ENCODE results near the gene FILIP1.

FILIP1 gene

DNA sequence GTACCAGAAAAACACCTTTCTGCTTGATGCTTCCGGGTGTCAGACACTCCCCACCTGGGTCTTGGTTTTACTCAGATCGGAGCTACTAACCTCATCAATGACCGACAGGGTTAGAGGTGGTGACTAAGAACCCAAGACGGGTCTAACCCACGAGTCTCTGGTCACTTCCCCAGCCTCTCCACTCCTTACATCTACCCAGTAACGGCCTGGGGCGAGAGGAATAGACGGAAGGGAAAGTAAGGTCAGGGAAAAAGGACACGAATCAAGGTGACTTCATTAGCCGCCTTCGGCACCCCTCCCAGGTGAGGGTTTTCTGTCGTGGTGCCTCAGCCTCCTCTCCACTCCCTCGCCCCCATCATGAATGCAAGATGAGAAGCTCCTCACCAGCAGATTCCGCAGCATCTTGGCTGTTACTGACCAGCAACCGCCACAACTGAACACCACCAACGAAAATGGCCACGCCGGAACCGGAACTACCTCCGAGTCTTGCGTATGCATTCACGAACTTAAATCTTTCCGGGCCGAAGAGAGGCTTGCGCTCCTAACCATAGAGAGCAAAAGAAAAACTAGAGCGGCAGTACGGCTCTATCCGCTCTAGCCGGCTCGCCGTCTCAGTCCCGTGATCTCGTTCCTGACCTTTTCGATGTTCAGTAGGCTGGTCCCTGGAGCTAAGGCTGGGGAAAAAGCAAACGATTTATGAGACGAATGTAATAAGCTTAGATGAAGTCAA is 250.1 kb downstream of the FILIP1 start, which contains the start of gene COX7A2:
COX7A2 (minus strand) TSS at position 469 of the 730 bp plus-strand sequence; CDS start at position 402, 67 bp downstream.
- TF ChIP-seq ZFX (IDR thresholded peaks at IDR 0.05): no peak
- TF ChIP-seq, protein P1, sequence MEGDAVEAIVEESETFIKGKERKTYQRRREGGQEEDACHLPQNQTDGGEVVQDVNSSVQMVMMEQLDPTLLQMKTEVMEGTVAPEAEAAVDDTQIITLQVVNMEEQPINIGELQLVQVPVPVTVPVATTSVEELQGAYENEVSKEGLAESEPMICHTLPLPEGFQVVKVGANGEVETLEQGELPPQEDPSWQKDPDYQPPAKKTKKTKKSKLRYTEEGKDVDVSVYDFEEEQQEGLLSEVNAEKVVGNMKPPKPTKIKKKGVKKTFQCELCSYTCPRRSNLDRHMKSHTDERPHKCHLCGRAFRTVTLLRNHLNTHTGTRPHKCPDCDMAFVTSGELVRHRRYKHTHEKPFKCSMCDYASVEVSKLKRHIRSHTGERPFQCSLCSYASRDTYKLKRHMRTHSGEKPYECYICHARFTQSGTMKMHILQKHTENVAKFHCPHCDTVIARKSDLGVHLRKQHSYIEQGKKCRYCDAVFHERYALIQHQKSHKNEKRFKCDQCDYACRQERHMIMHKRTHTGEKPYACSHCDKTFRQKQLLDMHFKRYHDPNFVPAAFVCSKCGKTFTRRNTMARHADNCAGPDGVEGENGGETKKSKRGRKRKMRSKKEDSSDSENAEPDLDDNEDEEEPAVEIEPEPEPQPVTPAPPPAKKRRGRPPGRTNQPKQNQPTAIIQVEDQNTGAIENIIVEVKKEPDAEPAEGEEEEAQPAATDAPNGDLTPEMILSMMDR (conservative IDR thresholded peaks at IDR 0.05): no peak
- H3K27ac ChIP-seq: peak within 1 kb of the TSS; percentile 92
